BLaER1 (cell line): ENCODE data around the gene BOC.

Source experiments
- H3K27ac ChIP-seq: shearing (Covaris generic); formaldehyde crosslinking; 2 replicates; pipeline ENCODE4 v1.8.1; 2022
- H3K27me3 ChIP-seq: shearing (Covaris generic); formaldehyde crosslinking; 2 replicates; pipeline ENCODE4 v1.8.1; 2022
- H3K36me3 ChIP-seq: shearing (Covaris generic); formaldehyde crosslinking; 2 replicates; pipeline ENCODE4 v1.8.1; 2022
- H3K4me1 ChIP-seq: shearing (Covaris generic); formaldehyde crosslinking; 2 replicates; pipeline ENCODE4 v1.8.1; 2022
- H3K4me2 ChIP-seq: shearing (Covaris generic); formaldehyde crosslinking; 2 replicates; pipeline ENCODE4 v1.8.1; 2022
- H3K4me3 ChIP-seq: shearing (Covaris generic); formaldehyde crosslinking; 2 replicates; pipeline ENCODE4 v1.8.1; 2022
- H3K9ac ChIP-seq: shearing (Covaris generic); formaldehyde crosslinking; 2 replicates; pipeline ENCODE4 v1.8.1; 2022
- H3K9me3 ChIP-seq: shearing (Covaris generic); formaldehyde crosslinking; 2 replicates; pipeline ENCODE4 v1.8.1; 2022
- H4K20me1 ChIP-seq: shearing (Covaris generic); formaldehyde crosslinking; 2 replicates; pipeline ENCODE4 v1.8.1; 2022
- Cebpa-rat ChIP-seq: shearing (Covaris generic); IDR thresholded peaks from 2 replicates; pipeline ENCODE4 v1.8.1; 2022

BOC gene

DNA sequence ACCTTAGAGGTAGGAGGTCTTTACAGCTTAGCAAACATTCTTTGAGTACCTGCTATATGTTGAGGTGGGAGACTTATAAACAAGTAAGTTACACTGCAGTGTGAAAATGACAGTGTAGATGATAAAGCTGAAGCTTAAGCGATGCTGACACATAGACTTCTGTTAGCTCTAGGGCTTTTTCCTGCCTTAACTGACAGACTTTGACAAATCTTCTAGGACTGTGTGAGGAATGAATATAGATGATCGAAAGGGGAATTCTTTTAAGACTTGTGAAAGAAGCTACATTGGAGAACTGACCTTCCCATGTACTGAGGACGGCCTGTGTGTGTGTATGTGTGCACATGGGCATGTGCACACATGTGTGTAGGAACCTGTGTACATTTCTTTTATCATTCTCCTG is 22.7 kb downstream of the BOC start:
- no peaks in the 10 kb centered on the region for H3K27me3 ChIP-seq
- H3K4me2 ChIP-seq = no peak overlapping the region
- H3K9me3 ChIP-seq = no peaks in the 10 kb centered on the region
- no peak overlapping the region for H3K27ac ChIP-seq
- H3K4me1 ChIP-seq = no peaks in the 10 kb centered on the region
- no peak for TF ChIP-seq Cebpa-rat
- H3K4me3 ChIP-seq = no peak overlapping the region
- H4K20me1 ChIP-seq = no peaks in the 10 kb centered on the region
- no peak overlapping the region for H3K9ac ChIP-seq
- no peaks in the 10 kb centered on the region for H3K36me3 ChIP-seq

DNA sequence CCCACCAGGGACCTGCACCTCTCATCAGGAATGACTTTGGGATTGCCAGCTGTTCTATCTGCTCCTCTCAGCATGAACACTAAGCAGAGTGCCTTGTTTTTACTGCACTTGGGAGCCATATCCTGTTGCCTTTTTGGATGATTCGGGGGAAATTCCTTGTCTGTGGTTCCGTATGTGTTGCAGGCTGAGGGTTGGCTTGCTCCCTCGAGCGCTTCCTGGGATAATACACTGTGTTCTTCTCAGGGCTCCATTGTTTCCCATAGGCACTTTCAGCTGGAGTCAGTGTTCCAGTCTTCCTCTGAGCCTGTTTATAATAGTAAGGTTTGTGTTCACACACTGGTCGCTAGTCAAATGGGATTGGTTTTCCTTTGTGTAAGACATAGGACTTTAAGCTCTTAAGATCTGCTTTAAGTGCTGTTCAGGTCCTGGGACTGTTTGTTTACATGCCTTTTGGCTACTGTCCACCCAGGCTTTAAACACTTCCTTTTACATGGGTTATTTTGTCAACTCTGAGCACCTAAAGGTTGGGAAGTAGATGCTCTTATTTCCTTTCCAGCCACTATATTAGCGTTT is 23.4 kb downstream of the BOC start:
- H3K36me3 ChIP-seq = no peaks in the 10 kb centered on the region
- H3K4me3 ChIP-seq = no peak overlapping the region
- no peaks in the 10 kb centered on the region for H4K20me1 ChIP-seq
- no peaks in the 10 kb centered on the region for H3K27me3 ChIP-seq
- H3K4me2 ChIP-seq = no peak overlapping the region
- no peaks in the 10 kb centered on the region for H3K9me3 ChIP-seq
- H3K9ac ChIP-seq = no peak overlapping the region
- no peak for TF ChIP-seq Cebpa-rat
- no peaks in the 10 kb centered on the region for H3K4me1 ChIP-seq
- H3K27ac ChIP-seq = no peak overlapping the region

DNA sequence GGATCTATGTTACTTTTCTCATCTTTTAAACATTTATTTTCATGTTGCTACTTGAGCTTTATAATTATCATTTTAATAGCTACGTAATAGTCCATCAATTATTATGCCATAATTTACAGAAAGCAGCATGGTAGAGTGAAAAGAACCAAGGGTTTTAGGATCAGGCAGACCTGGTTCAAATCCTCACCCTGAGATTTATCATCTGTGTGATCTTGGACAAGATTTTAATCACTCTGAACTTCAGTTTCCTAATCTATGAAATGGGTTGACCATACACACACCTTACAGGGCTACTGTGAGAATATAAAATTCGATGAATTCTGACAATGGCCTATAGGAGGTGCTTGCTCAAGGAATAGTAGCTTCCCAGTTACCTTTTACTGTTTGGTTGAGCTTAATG is 27.1 kb downstream of the BOC start:
- Histone ChIP-seq H3K36me3 (no peaks in the 10 kb centered on the region), H3K4me2 (no peak overlapping the region), H3K9me3 (no peaks in the 10 kb centered on the region), H3K9ac (no peak overlapping the region), H3K4me1 (peaks cover 16% of the 10 kb centered on the region), H3K4me3 (no peak overlapping the region), H4K20me1 (no peaks in the 10 kb centered on the region), H3K27ac (no peak overlapping the region), H3K27me3 (no peaks in the 10 kb centered on the region)
- no peak for TF ChIP-seq Cebpa-rat

DNA sequence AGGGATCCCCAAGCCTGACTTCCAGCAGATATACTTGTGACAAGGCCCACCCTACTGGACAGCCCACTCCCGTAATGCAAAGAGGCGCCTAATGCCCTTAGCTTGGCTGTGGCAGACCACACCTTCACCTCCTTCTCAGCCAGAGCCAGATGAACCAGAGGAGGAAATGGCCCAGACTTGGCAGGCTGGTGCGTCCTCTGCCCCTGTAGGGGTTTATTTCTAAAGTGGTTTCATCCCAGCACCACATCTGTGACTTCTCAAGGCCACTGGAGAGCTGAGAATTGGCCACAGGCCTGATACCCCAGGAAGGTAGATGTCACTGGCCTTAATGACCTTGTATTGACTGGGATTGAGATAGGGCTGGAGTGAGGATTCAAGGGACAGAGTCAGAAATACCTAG is 29.5 kb downstream of the BOC start:
- Histone ChIP-seq H4K20me1 (no peaks in the 10 kb centered on the region), H3K4me2 (no peak overlapping the region), H3K9ac (no peak overlapping the region), H3K9me3 (no peaks in the 10 kb centered on the region), H3K36me3 (no peaks in the 10 kb centered on the region), H3K27me3 (no peaks in the 10 kb centered on the region), H3K4me3 (no peak overlapping the region), H3K27ac (no peak overlapping the region), H3K4me1 (peaks cover 24% of the 10 kb centered on the region)
- no peak for TF ChIP-seq Cebpa-rat

DNA sequence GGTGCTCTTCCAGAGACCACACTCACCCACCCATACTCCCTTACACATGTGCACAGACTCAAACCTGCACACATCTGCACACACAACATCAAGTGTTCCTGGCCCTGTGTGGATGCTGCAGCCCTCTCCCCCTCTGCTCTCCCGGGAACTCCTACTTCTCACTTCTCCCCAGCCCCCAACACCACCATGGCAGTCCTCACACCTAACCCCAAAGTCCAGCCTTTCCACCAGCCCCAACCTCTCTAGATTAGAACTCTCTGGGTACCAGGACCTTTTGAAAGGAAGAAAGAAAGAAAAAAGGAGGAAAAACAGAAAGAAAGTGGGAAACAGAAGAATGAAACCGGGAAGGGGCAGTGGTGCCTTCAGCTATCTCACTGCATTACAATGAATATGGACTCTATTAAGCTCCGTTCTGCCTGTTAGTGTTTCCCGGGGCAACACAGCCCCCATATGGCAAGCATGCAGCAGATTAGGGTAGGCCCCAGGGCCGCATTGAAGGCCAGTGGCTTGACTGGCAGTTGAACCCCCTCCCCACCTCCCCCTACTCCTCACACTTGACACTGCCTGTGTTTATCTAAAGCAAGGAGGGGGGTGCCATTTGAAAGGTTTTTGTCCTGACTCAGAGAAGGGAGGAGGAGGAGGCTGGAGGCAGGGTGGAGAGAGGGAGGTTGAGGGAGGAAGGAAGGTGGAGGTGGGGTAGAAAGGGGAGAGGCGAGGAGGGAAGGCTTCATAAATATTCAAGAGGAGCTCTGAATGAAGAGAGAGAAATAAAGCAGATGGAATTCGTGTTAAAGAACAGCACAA is 30.1 kb downstream of the BOC start:
- Histone ChIP-seq H3K27ac (no peak overlapping the region), H3K9ac (no peak overlapping the region)

DNA sequence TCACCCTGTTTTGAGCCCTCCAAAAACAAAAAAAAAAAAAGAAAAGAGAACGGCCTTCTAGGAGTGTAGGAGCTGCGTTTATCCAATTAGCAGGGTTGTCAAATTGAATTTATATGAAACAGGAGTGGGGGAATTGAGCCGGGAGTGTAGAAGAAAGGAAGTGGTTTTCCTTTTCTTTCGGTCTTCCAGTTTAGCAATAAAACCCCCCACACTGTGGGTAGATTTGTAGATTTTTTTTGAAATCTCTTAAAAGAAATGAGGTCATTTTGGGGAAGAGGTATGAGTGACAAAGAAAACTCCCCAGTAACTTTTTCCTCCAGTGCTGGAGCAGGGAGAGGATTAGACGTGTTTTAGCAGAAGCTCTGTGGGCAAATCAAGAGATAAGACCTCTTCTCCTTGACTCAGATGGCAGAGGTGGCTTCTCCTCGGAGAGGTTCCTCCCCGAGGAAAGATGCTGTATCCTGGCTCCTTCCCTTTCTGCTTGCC is 30.8 kb downstream of the BOC start:
- peaks cover 29% of the 10 kb centered on the region for H3K4me1 ChIP-seq
- no peak overlapping the region for H3K9ac ChIP-seq
- no peak for TF ChIP-seq Cebpa-rat
- no peaks in the 10 kb centered on the region for H3K36me3 ChIP-seq
- no peak overlapping the region for H3K27ac ChIP-seq
- H4K20me1 ChIP-seq = no peaks in the 10 kb centered on the region
- H3K9me3 ChIP-seq = no peaks in the 10 kb centered on the region
- peak overlapping the region; percentile 46 for H3K4me2 ChIP-seq
- H3K4me3 ChIP-seq = no peak overlapping the region
- no peaks in the 10 kb centered on the region for H3K27me3 ChIP-seq

More for the DNA sequence above, 30.1 kb downstream of the BOC start:
- Histone ChIP-seq H3K36me3 (no peaks in the 10 kb centered on the region), H3K4me3 (no peak overlapping the region), H3K4me2 (peak overlapping the region; percentile 46), H3K4me1 (peaks cover 29% of the 10 kb centered on the region), H3K9me3 (no peaks in the 10 kb centered on the region), H4K20me1 (no peaks in the 10 kb centered on the region), H3K27me3 (no peaks in the 10 kb centered on the region)
- TF ChIP-seq Cebpa-rat = no peak

DNA sequence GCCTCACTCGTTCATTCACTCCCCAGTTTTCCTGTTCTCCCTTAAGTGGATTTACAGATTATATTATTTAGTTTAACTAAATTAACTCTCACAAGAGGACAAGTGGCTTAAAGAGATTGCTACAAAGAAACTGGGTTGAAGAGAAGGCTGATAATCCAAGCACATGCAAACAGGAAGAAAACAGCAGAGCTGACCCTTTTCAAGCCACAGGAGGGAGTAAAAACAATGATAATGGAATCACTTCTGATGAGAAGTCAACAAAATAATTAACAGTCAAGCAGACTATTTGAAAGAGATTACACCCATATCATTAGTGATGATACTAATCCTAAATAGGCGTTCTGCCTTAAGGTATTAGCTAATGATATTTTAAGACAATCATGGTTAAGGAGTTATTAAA is 31.7 kb downstream of the BOC start:
- Histone ChIP-seq H3K27ac (no peak overlapping the region), H3K27me3 (no peaks in the 10 kb centered on the region), H3K4me2 (no peak overlapping the region), H3K36me3 (no peaks in the 10 kb centered on the region), H3K4me3 (no peak overlapping the region), H3K4me1 (peaks cover 29% of the 10 kb centered on the region), H3K9ac (no peak overlapping the region), H3K9me3 (no peaks in the 10 kb centered on the region), H4K20me1 (no peaks in the 10 kb centered on the region)
- no peak for TF ChIP-seq Cebpa-rat

DNA sequence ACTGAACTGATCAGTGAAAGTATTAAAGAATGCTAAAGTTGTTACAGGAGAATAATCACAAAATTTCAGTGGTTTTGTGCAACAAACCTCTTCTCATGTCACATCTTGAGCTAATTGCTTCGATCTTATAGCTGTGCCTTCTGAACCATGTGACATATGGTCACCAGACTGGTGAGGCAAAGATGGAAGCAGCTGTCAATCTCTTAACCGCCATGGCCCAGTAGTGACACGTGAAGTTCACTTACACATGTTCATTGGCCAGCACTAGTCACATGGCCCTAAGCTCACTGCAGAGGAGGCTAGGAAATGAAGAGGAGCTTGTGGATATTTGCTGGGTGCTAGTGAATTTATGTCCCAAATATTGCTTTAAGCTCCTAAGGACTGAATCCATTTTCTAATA is 32.5 kb downstream of the BOC start:
- no peak for TF ChIP-seq Cebpa-rat
- H4K20me1 ChIP-seq = no peaks in the 10 kb centered on the region
- peaks cover 29% of the 10 kb centered on the region for H3K4me1 ChIP-seq
- no peak overlapping the region for H3K27ac ChIP-seq
- no peak overlapping the region for H3K4me3 ChIP-seq
- H3K4me2 ChIP-seq = no peak overlapping the region
- no peaks in the 10 kb centered on the region for H3K27me3 ChIP-seq
- no peaks in the 10 kb centered on the region for H3K36me3 ChIP-seq
- H3K9ac ChIP-seq = no peak overlapping the region
- no peaks in the 10 kb centered on the region for H3K9me3 ChIP-seq

DNA sequence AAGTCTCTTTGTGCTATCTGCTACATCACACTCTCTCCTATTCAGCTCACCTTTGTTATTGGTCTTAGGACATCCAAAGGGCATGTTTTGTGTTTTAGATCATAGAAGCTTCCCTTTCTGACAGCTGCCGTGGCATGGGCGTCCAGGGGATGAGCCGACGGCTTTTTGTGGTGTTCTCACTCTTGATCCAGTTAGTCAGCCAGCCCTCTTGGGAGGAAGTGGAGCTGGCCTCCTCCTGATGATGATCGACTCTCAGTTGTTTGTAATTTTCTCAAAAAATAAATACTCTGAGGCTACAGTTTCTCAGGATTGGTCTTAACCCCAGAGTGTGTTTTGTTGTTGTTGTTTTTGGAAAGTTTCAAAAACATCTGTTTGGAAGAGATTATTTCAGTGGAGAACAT is 34.4 kb downstream of the BOC start:
- Histone ChIP-seq H3K27ac (no peak overlapping the region), H3K4me2 (peak overlapping the region; percentile 38), H3K36me3 (no peaks in the 10 kb centered on the region), H3K9ac (no peak overlapping the region), H4K20me1 (no peaks in the 10 kb centered on the region), H3K27me3 (no peaks in the 10 kb centered on the region), H3K4me3 (no peak overlapping the region), H3K9me3 (no peaks in the 10 kb centered on the region), H3K4me1 (peaks cover 29% of the 10 kb centered on the region)
- no peak for TF ChIP-seq Cebpa-rat

DNA sequence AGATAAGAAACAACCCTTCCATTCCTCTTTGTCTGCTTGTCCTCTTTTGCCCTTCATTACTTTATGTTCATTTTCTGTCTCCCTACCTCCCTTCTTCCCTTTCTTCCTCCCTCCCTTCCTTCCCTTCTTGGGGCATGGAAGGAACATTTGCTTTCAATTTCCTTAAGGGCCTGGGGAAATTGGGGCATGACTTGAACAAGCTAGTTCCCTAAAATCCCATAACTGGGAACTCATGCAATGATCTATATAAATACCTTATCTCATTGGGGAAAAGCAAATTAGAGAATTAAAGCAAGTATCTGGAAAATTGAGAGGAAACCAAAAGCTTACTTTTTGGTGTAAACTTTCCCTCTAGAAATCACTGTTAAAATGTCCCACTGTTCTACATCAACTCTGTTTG is 35.7 kb downstream of the BOC start:
- H3K27ac ChIP-seq = no peak overlapping the region

More for the DNA sequence above, 35.7 kb downstream of the BOC start:
- no peak for TF ChIP-seq Cebpa-rat
- no peaks in the 10 kb centered on the region for H4K20me1 ChIP-seq
- no peak overlapping the region for H3K4me2 ChIP-seq
- H3K4me1 ChIP-seq = peaks cover 20% of the 10 kb centered on the region
- H3K9ac ChIP-seq = no peak overlapping the region
- H3K27me3 ChIP-seq = no peaks in the 10 kb centered on the region
- H3K36me3 ChIP-seq = no peaks in the 10 kb centered on the region
- no peaks in the 10 kb centered on the region for H3K9me3 ChIP-seq
- no peak overlapping the region for H3K4me3 ChIP-seq
